Transverse colon (tissue), 4 donors: ENCODE measurements around the gene KLK7. TPM values are rescaled to one million over a fixed set of nuclear protein-coding genes. Genes with fewer than 3 reads are reported as not detected.

Experiments used
- DNase-seq: peaks from one replicate; pipeline ENCODE4 v3.0.0-alpha.2; 2019
- H3K27ac ChIP-seq, 4 donors: fragments of 200-600 bp; sonication (generic); 2 replicates each; pipeline ENCODE4 v1.5.1; 2016 to 2018; ENCODE audit warnings: inconsistent platforms in 4 of 4
- H3K27me3 ChIP-seq: fragments of 200-600 bp; sonication (generic); 2 replicates; pipeline ENCODE4 v1.5.1; 2017; ENCODE audit warnings: inconsistent platforms
- H3K36me3 ChIP-seq, 4 donors: fragments of 200-600 bp; sonication (generic); 2 replicates each; pipeline ENCODE4 v1.5.1; 2017 to 2019; ENCODE audit warnings: inconsistent platforms in 4 of 4
- H3K4me1 ChIP-seq, 4 donors: fragments of 200-600 bp; sonication (generic); 2 replicates each; pipeline ENCODE4 v1.5.1; 2017 to 2020; ENCODE audit warnings: inconsistent platforms in 4 of 4
- H3K4me3 ChIP-seq, 4 donors: fragments of 200-600 bp; sonication (generic); 1 replicate in 1 of 4; 2 replicates in 3 of 4; pipeline versions ENCODE4 v1.5.1 to v1.6.1; 2017 to 2019; ENCODE audit warnings: inconsistent platforms in 4 of 4
- H3K9me3 ChIP-seq, 2 donors: fragments of 200-600 bp; sonication (generic); 2 replicates each; pipeline ENCODE4 v1.5.1; 2017 to 2019; ENCODE audit warnings: inconsistent platforms in 2 of 2
- CTCF ChIP-seq, 5 experiments: fragments of 200-600 bp in 3 of 5; fragments of 450-650 bp in 2 of 5; sonication (generic) in 3 of 5; IDR thresholded peaks; 1 replicate in 2 of 5; 2 replicates in 3 of 5; pipeline ENCODE4 v1.5.1; 2016 to 2017; ENCODE audit warnings: antibody characterized with exemption in 5 of 5, inconsistent platforms in 3 of 5, mild to moderate bottlenecking in 2 of 5, moderate library complexity in 1 of 5
- EP300 ChIP-seq: sonication (generic); formaldehyde crosslinking; IDR thresholded peaks from one replicate; pipeline ENCODE4 v1.6.1; 2017; ENCODE audit warnings: antibody characterized with exemption, low read depth
- POLR2A ChIP-seq: fragments of 450-650 bp; IDR thresholded peaks from one replicate; pipeline ENCODE4 v1.6.1; 2016; ENCODE audit warnings: antibody characterized with exemption, mild to moderate bottlenecking, moderate library complexity
- POLR2AphosphoS5 ChIP-seq, 3 donors: sonication (generic); formaldehyde crosslinking; IDR thresholded peaks; one replicate each; pipeline ENCODE4 v1.6.1; 2016; ENCODE audit warnings: antibody characterized with exemption in 3 of 3
- WGBS, 2 donors: methylation state at CpG; one replicate each; pipeline ENCODE4 v1.1.5; 2018; ENCODE audit warnings: low coverage in 1 of 2; 5-methylcytosine and 5-hydroxymethylcytosine counted together
- in situ Hi-C, 4 donors: fragments of 200-750 bp; cut with MboI; loops; one replicate each; pipeline versions ENCODE4 v1.15.0 to v1.15.1; 2017; ENCODE audit warnings: low sequenced_read_pairs in 3 of 4, low pct_ligation_motif_present in 1 of 4, low pct_unique_long_range_greater_than_20kb in 1 of 4
- intact Hi-C: fragments of 100-400 bp; cut with DNase I; formaldehyde crosslinking; loops from one replicate; pipeline ENCODE4 v1.15.1; 2023; ENCODE audit warnings: low total_unique reads
- total RNA-seq, 4 donors: library from RNA; depleted of rRNA; stranded (reverse); fragments of >200 nt; gene quantifications; one replicate each; pipeline ENCODE4 v1.1.0, GENCODE V29; 2016

Gene KLK7
- total RNA-seq, 4 donors from 2014 or later = not detected

- no peak for TF ChIP-seq CTCF (IDR thresholded peaks at IDR 0.05)
- TF ChIP-seq POLR2A = no peak
- TF ChIP-seq POLR2AphosphoS5 (IDR thresholded peaks at IDR 0.05) = no peak
- TF ChIP-seq EP300 = no peak
- H3K36me3 ChIP-seq = no peaks in the 10 kb centered on the region
- intact Hi-C loops = no loop called here
- H3K27ac ChIP-seq = no peak overlapping the region
- in situ Hi-C loops = no loop called here
- DNase-seq = no peak
- H3K27me3 ChIP-seq = peaks cover 49% of the 10 kb centered on the region
- no peak overlapping the region for H3K4me3 ChIP-seq
- WGBS, 2 donors = 63 to 81% methylated on average over 3 to 4 of the region's 4 CpGs
- no peaks in the 10 kb centered on the region for H3K9me3 ChIP-seq
- H3K4me1 ChIP-seq = no peaks in the 10 kb centered on the region
These were observed 26.5 kb upstream of the KLK7 start for GRCh38 chr19:51010066-51010795.

GRCh38 chr19:51009061-51009891 lies 25.6 kb upstream of the KLK7 start:
- no peak overlapping the region for H3K27ac ChIP-seq
- in situ Hi-C loops (no loop called here), intact Hi-C loops (no loop called here)
- WGBS, 2 donors = 40 to 71% methylated on average over 3 to 19 of the region's 19 CpGs
- TF ChIP-seq EP300 (no peak), POLR2AphosphoS5 (IDR thresholded peaks at IDR 0.05) (no peak), CTCF (IDR thresholded peaks at IDR 0.05) (no peak)
- no peak overlapping the region for H3K4me3 ChIP-seq
- no peaks in the 10 kb centered on the region for H3K4me1 ChIP-seq
- peaks cover 39% of the 10 kb centered on the region for H3K27me3 ChIP-seq
- no peaks in the 10 kb centered on the region for H3K9me3 ChIP-seq
- DNase-seq = no peak
- H3K36me3 ChIP-seq = no peaks in the 10 kb centered on the region

- Histone ChIP-seq H3K9me3 (no peaks in the 10 kb centered on the region), H3K4me1 (no peaks in the 10 kb centered on the region), H3K27me3 (peaks cover 42% of the 10 kb centered on the region), H3K4me3 (no peak overlapping the region), H3K27ac (no peak overlapping the region), H3K36me3 (no peaks in the 10 kb centered on the region)
- intact Hi-C loops (no loop called here), in situ Hi-C loops (no loop called here)
- DNase-seq = no peak
- TF ChIP-seq POLR2AphosphoS5 (IDR thresholded peaks at IDR 0.05) (no peak), POLR2A (no peak), EP300 (no peak), CTCF (IDR thresholded peaks at IDR 0.05) (no peak)
- 63 to 84% methylated on average over 3 of the region's 3 CpGs for WGBS, 2 donors
These were observed 23.8 kb upstream of the KLK7 start for GRCh38 chr19:51007488-51007887.

- Histone ChIP-seq H3K9me3 (no peaks in the 10 kb centered on the region), H3K4me3 (no peak overlapping the region), H3K36me3 (no peaks in the 10 kb centered on the region), H3K4me1 (no peaks in the 10 kb centered on the region), H3K27ac (no peak overlapping the region), H3K27me3 (peaks cover 47% of the 10 kb centered on the region)
- DNase-seq = no peak
- intact Hi-C loops = no loop called here
- in situ Hi-C loops = no loop called here
- 13 to 43% methylated on average over 3 to 8 of the region's 8 CpGs for WGBS, 2 donors
- TF ChIP-seq POLR2AphosphoS5 (IDR thresholded peaks at IDR 0.05) (no peak), CTCF (IDR thresholded peaks at IDR 0.05) (no peak), POLR2A (no peak), EP300 (no peak)
These were observed 22.7 kb upstream of the KLK7 start for GRCh38 chr19:51006406-51006805.
